NCI-H1694 (cell line): ENCODE measurements around the gene B4GALT1.

Experiments
- DNase-seq: peaks from one replicate; lab custom pipeline; 2025; lab: John Stamatoyannopoulos, UW

The B4GALT1 gene

DNA sequence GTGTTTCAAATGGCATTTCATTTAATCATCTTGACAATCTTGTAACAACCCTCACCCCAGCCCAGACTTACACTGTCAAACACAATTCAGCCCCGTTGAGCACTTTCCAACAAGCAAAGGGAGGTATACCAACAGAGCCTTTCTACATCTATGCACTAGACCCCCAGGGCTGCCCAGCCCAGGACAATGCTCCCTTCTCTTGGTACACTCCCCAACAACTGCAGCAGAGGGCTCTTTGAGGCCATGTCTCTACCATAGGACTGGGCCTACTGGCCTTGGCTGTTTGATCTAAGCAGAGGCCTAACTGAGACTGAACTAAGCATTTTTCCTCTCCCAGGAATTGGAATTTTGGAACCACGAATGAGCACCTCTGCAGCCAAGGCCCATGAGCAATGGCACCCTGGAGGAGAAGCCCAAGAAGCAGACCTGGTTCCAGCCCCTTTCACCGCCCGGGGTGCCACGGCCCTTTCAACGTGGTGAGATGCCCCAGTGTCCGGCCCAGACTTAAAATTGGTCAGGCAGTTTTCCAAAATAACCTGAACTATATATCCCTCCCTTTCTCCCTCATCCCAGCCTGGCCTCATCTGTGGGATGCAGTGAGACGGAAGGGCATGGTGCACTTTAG lies 43.6 kb downstream of the B4GALT1 start:
- no peak for DNase-seq

GRCh38 chr9:33120620-33121019 lies 46.5 kb downstream of the B4GALT1 start:
- no peak for DNase-seq

DNA sequence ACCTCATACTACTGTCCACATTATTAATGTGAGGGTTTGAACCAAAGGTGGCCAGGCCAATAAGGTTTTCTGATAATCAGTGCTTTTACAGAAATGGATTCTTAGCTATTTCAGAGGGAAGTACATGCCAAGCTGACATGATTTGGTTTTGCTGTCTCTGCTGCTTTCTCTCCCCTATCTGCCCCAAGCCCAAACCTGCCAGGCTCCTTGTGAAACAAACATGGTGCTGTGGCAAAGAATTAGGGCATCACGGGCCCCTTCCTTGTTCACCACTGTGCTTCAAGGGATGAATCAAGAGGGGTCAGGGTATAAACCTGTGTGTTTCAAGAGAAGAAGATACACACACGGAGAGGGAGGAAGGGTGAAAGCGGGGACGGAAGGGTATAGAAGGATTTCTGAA lies 49.3 kb downstream of the B4GALT1 start:
- DNase-seq = no peak

- no peak for DNase-seq
Measured at GRCh38 chr9:33117306-33117705, 49.8 kb downstream of the B4GALT1 start.

- DNase-seq = no peak
Measured at GRCh38 chr9:33116860-33117259, 50.3 kb downstream of the B4GALT1 start.

DNA sequence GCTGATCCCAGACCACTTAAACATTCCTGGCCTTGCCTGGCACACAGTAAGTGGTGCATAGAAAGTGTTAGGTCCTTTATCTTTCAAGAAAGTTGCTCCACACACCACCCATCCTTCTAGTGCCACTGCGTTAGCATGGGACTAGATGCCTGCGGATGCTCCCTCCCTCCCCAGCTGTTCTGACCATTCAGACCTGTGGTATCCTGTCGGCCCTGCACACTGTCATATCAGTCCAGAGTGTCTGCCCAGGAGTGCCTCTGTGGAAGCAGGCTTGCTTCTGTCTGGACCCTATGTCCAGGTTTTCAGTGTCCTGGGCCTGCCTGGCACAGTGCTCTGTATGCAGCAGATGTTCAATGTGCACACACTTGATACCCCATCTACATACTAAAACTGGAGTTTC lies 52.4 kb downstream of the B4GALT1 start:
- DNase-seq = no peak

DNA sequence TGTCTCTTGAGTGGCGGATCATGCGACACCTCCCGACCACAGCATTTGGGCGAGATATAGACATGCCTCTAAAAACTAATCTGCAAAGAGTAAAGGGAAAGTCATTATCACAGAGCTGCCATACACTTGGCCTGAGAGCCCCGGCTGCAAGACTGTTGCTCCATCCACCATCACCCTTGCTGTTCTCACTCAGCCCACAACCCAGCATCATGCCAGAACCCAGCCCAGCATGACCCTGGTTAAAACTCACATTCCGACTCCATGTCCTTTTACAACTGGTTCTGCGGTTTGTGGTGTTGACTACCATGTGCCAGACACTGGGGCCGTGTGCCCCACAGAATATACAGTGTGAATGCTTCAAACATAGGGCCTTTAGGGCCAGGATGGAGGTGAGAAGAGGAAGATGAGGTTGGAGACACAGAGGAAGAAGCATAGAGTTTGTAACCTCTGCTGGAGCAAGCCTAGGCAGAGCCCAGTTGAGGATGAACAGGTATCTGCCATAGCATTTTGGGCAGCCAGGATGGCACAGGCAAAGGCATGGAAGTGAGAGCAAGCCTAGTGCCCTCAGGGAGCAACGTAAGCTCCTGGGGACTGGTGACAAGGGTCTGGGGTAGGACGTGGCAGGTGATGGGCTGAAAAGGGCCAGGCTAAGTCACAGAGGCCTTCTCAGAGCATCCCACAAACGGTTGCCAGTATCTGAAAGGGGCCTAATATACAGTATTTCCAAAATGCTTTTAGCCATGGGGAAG lies 53.2 kb downstream of the B4GALT1 start:
- DNase-seq = no peak

GRCh38 chr9:33112094-33112493 lies 55.0 kb downstream of the B4GALT1 start:
- no peak for DNase-seq

DNA sequence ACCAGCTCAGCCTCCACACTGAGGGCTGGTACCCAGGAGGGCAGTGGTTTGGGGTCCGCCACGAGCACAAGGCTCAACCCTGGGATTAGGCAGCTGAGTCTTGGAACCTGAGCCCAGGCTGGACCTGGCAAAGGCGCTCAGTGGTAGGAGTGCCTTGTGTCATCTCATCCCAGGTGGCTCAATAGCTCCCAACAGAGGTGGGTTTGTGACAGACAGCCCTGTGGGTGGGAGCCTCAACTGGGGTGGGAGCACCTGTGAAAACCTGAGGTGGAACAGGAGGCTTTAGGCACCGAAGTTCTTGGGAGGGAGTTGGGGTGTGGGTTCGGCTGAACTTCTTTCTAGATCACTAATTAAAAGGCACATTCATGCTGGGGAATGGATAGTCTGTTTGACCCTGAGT lies 55.5 kb downstream of the B4GALT1 start:
- DNase-seq = no peak

- no peak for DNase-seq
Measured at GRCh38 chr9:33110686-33111085, 56.5 kb downstream of the B4GALT1 start.

DNA sequence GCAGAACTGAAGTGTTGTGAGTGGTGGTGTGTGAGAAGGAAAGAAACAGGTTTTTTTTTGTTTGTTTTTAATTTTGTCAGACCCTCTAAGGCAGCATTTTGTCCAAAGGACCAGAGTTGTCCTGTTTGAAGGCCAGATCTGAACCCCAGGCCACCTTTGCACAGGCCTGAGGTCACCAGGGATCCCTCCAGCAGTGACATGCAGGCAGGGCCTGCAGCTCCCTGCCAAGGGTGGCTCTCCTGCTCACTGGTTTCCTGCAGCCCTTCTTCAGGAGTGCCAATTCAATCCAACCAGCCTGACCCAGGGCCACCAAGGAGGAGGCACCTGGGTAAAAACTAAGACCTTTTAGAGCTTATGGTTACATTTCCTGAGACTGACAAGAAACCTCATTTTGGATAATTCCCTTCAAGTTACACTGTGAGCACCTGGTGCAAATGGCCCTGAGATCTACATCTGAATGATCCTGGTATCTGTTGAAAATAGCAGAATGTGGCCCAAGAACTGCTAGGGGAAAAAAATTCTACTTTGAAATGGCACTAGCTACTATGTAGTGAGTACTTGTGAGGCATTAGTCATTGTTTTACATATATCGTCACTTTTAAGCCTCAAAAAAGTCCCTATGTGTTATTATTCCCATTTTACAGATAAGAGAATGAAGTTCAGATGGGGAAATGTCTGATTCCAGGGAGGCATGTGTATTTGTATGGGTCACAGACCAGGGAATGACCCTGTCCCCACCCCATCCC lies 57.1 kb downstream of the B4GALT1 start:
- DNase-seq = no peak

DNA sequence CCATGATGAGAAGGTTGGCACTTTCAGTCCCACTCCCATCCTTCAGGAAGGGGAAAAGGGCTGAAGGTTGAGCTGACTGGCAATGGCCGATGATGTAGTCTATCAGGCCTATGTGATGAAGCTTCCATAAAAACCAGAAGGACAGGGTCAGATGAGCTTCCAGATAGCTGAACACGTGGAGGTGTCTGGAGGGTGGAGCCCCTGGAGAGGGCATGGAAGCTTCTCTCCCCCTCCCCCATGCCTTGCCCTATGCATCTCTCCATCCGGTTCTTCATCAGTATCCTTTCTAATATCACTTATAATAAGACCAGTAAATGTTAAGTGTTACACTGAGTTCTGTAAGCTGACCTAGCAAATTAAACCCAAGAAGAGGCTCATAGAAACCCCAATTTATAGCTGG lies 58.0 kb downstream of the B4GALT1 start:
- DNase-seq = no peak

GRCh38 chr9:33108472-33108871 lies 58.7 kb downstream of the B4GALT1 start:
- DNase-seq = no peak

- DNase-seq = no peak
Measured at GRCh38 chr9:33107762-33108161, 59.4 kb downstream of the B4GALT1 start.

DNA sequence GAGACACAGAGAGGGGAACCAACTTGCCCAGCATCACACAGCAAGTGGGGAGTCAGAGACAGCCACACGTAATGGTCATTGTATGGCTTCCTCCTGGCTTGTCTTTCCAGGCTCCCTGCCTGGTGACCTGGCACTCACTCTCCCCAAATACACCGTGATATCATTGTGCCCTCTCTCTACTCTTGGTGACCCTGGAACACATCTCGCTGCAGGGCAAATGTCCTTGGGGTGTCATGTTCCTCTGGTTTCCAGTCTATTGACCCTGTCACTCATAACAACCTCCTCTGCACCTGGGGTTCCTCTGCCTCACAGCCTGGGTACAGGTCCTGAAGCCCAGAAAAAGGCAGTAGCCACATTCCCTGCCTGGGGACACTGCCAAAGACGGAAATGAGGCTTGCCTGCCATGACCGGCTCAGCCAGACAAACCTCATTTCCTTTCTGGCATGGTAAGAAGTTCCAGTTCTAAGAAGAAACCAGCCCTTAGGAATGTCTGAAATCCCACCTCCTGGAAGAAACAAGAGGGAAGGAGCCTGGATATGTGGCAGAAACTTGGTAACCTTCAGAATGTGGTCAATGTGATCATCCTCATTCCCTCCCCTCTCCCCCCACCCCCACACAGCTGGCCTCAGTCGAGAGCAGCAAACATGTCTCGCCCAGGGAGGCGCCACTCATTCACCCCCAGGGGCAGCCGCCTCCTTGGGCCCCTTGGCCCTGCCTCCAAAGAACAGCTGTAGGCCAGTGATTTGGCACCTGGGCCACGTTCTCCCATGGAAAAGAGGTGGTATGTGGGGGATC lies 60.1 kb downstream of the B4GALT1 start:
- no peak for DNase-seq

DNA sequence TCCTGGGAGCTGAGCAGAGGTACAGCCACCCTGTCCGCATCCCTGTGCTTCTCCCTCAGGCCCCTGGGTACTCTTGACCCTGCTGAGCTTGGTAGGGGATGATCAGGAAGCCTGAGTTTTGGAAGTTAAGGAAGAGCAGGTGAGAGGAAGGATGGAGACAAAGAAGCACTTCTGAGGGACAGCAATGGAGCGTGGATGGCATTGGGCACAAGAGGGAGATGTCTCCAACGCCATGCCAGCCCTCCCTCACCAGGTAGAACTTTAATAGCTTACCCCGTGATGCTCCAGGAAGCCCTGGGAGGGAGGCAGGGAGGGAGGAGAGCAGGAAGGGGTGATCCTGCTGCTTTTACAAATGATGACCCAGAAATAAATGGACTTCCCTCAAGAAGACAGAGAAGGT lies 60.8 kb downstream of the B4GALT1 start:
- DNase-seq = no peak

DNA sequence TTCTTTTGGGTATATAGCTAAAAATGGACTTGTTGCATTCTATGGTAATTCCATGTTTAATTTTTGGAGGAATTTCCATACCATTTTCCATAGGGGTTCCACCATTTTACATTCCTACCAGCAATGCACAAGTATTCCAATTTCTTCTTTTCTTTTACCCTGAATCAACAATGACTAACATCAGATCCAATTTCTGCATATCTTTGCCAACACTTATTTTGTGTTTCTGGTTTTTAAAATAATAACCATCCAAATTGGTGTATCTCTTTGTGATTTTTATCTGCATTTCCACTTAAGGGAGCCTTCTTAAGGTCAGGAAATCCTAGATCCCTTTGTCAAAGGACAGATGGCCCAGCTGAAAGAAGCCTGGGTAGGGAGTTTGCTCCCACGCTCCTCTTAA lies 61.2 kb downstream of the B4GALT1 start:
- no peak for DNase-seq

DNA sequence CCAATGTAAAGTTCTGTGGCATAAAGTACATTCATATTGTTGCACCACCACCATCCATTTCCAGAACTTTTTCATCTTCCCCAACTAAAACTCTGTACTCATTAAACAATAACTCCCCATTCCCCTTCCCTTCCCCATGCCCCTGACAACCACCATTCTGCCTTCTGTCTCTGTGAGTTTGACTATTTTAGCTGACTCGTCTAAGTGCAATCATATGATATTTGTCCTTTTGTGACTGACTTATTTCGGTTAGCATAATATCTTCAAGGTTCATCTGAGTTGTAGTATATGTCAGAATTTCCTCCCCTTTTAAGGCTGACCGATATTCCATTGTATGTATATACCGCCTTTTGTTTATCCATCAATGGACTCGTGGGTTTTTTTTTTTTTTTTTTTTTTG lies 61.6 kb downstream of the B4GALT1 start:
- no peak for DNase-seq

DNA sequence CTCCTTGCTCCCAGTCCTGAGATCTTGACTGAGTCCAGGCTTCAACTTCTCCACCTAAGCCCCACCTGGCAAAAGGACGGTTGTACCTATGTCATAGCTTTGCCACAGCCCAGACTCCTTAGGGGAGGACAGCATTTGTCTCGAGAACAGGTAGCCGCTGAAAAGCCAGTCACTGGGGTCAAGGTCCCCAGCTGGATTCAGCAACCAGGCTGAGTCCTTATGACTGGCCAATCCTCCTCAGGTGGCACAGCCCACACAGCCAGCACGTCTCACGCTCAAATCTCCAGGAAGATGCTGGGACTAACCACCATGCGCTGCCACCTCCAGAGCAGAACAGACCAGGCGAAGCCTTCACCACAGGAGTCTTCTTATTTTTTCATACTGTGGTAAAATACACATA lies 62.7 kb downstream of the B4GALT1 start:
- DNase-seq = no peak

GRCh38 chr9:33103501-33104281 lies 63.4 kb downstream of the B4GALT1 start:
- no peak for DNase-seq

DNA sequence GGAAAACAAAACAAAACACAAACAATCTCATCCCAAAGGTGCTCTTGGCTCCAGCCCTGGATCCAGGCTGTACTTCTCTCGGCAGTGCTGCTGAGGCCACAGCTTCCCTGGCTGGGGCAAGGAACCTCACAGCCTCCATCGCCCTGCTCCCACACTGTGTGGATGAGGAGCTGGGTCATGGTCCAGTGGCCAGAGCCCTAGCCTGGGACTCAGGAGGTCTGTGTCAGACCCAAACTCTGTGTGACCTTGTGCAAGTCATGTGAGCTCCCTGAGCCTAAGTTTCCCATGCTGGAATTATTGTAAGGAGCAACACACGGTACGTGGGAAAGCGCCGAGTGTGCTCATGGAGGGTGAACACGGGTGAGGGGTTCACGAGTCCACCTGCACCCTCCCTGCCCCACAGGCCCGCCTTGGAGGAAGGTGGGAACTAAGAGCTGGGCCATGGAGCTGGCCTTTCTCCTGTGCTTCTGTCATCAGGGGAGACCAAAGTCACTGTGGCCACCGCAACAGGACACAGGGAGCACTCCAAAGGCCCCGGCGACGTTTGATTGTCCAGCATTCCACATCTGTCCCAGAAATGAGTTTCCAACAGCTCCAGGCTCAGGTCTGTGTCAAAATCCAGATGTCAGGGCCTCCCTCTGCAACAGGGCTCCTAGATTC lies 64.5 kb downstream of the B4GALT1 start:
- DNase-seq = no peak
